SK-N-SH (cell line): ENCODE measurements around the gene ABCC3. TPM values are rescaled to one million over a fixed set of nuclear protein-coding genes. Genes with fewer than 3 reads are reported as not detected.

Experiments used
- CTCF ChIA-PET: fragments of 300-600, 350-600 bp; formaldehyde crosslinking; extraction: SDS; loops from one replicate; lab custom pipeline; 2021; lab: Yijun Ruan, JAX
- POLR2A ChIA-PET: fragments of 350-600 bp; sonication (Branson Sonifier 250); formaldehyde crosslinking; extraction: SDS; loops from one replicate; lab custom pipeline; 2020; ENCODE audit warnings: antibody characterized with exemption, inconsistent platforms; lab: Yijun Ruan, JAX
- DNase-seq: peaks from one replicate; pipeline ENCODE4 v3.0.0; 2012
- H2AFZ ChIP-seq: fragments of 200-600 bp; sonication (generic); 2 replicates; pipeline ENCODE4 v1.8.1; 2016; ENCODE audit warnings: antibody characterized with exemption, mild to moderate bottlenecking, low read depth
- H3F3A ChIP-seq: fragments of 200-600 bp; sonication (generic); replicated peaks from 2 replicates; pipeline ENCODE3; 2016; ENCODE audit warnings: antibody characterized with exemption, mild to moderate bottlenecking; ENCODE audit not compliant: insufficient read depth
- H3K27ac ChIP-seq, 2 experiments: fragments of 200-500 bp in 1 of 2; fragments of 200-600 bp in 1 of 2; sonication (Bioruptor generic) in 1 of 2; sonication (generic), shearing (Covaris generic) in 1 of 2; 2 replicates each; pipeline versions ENCODE4 v1.5.1 to v1.6.1; 2014 to 2016; ENCODE audit warnings: low read depth in 2 of 2, inconsistent platforms in 1 of 2, low read length in 1 of 2, mild to moderate bottlenecking in 1 of 2, mixed read lengths in 1 of 2
- H3K27me3 ChIP-seq: fragments of 200-600 bp; sonication (generic), shearing (Covaris generic); 2 replicates; pipeline ENCODE4 v1.6.1; 2016; ENCODE audit warnings: mixed run types; ENCODE audit not compliant: insufficient read depth
- H3K36me3 ChIP-seq, 2 experiments: fragments of 200-500 bp in 1 of 2; fragments of 200-600 bp in 1 of 2; sonication (Bioruptor generic) in 1 of 2; sonication (generic) in 1 of 2; replicated peaks in 1 of 2; 2 replicates each; pipeline versions ENCODE3 to v1.5.1; 2014 to 2016; ENCODE audit warnings: low read length in 1 of 2, mild to moderate bottlenecking in 1 of 2; ENCODE audit not compliant: insufficient read depth in 2 of 2, control insufficient read depth in 1 of 2
- H3K4me1 ChIP-seq, 2 experiments: fragments of 200-500 bp in 1 of 2; fragments of 200-600 bp in 1 of 2; sonication (Bioruptor generic) in 1 of 2; sonication (generic), shearing (Covaris generic) in 1 of 2; 2 replicates each; pipeline versions ENCODE4 v1.5.1 to v1.6.1; 2014 to 2016; ENCODE audit warnings: low read depth in 1 of 2, low read length in 1 of 2, mixed run types in 1 of 2; ENCODE audit not compliant: insufficient read depth in 2 of 2, control insufficient read depth in 1 of 2
- H3K4me2 ChIP-seq: fragments of 200-600 bp; sonication (generic), shearing (Covaris generic); 2 replicates; pipeline ENCODE4 v1.6.1; 2017; ENCODE audit warnings: mixed run types
- H3K4me3 ChIP-seq, 2 experiments: fragments of 200-500 bp in 1 of 2; fragments of 200-600 bp in 1 of 2; sonication (Bioruptor generic) in 1 of 2; sonication (generic), shearing (Covaris generic) in 1 of 2; 2 replicates each; pipeline versions ENCODE4 v1.5.1 to v1.8.1; 2014 to 2016; ENCODE audit warnings: low read depth in 2 of 2, inconsistent platforms in 1 of 2, low read length in 1 of 2, mild to moderate bottlenecking in 1 of 2, mixed read lengths in 1 of 2, moderate library complexity in 1 of 2
- H3K79me2 ChIP-seq: fragments of 200-600 bp; sonication (generic); 2 replicates; pipeline ENCODE4 v1.8.1; 2017; ENCODE audit warnings: mild to moderate bottlenecking; ENCODE audit not compliant: insufficient read depth
- H3K9ac ChIP-seq: fragments of 200-600 bp; sonication (generic); 2 replicates; pipeline ENCODE4 v1.6.1; 2017; ENCODE audit warnings: mixed run types
- H3K9me2 ChIP-seq: fragments of 200-600 bp; sonication (generic); 2 replicates; pipeline ENCODE4 v1.6.1; 2017; ENCODE audit warnings: mixed run types
- H3K9me3 ChIP-seq: fragments of 200-600 bp; sonication (generic); 2 replicates; pipeline ENCODE4 v1.6.1; 2017; ENCODE audit warnings: mixed run types, mild to moderate bottlenecking, moderate library complexity
- H4K20me1 ChIP-seq: fragments of 200-600 bp; sonication (generic); 2 replicates; pipeline ENCODE4 v1.6.1; 2017; ENCODE audit warnings: mild to moderate bottlenecking, mixed run types; ENCODE audit not compliant: insufficient read depth
- CHD2 ChIP-seq: fragments of 150-350 bp; IDR thresholded peaks from 2 replicates; pipeline ENCODE4 v1.6.1; 2018; ENCODE audit warnings: low read length; ENCODE audit not compliant: partially characterized antibody
- FOXM1 ChIP-seq: IDR thresholded peaks from 2 replicates; pipeline ENCODE4 v1.4.0; 2012; ENCODE audit warnings: low read depth, mild to moderate bottlenecking
- GATA2 ChIP-seq: sonication (generic); formaldehyde crosslinking; IDR thresholded peaks from 2 replicates; pipeline ENCODE4 v1.5.0; 2020; ENCODE audit warnings: mild to moderate bottlenecking, missing genetic modification reagents
- JUND ChIP-seq: IDR thresholded peaks from 2 replicates; pipeline ENCODE4 v1.4.0; 2012
- MEF2A ChIP-seq: IDR thresholded peaks from 2 replicates; pipeline ENCODE4 v1.4.0; 2012; ENCODE audit warnings: low read depth, borderline replicate concordance
- MXI1 ChIP-seq: IDR thresholded peaks from 2 replicates; pipeline ENCODE4 v1.6.1; 2012; ENCODE audit warnings: mild to moderate bottlenecking, low read depth, low read length, improper control_type of control experiment
- NRF1 ChIP-seq: IDR thresholded peaks from 2 replicates; pipeline ENCODE4 v1.6.1; 2012; ENCODE audit warnings: low read depth, mild to moderate bottlenecking, low read length
- RFX5 ChIP-seq: IDR thresholded peaks from 2 replicates; pipeline ENCODE4 v1.6.1; 2012; ENCODE audit warnings: mild to moderate bottlenecking, improper control_type of control experiment, low read length
- SIN3A ChIP-seq: IDR thresholded peaks from 2 replicates; pipeline ENCODE4 v1.6.1; 2012; ENCODE audit warnings: low read depth, mild to moderate bottlenecking, low read length, moderate library complexity, borderline replicate concordance
- WGBS: methylation state at CpG from one replicate; pipeline ENCODE4 v1.1.6; 2017; ENCODE audit warnings: low lambda C conversion rate; 5-methylcytosine and 5-hydroxymethylcytosine counted together
- polyA plus RNA-seq, 3 experiments: library from polyadenylated mRNA; depleted of rRNA; stranded (reverse); fragments of >200 nt; gene quantifications; 2 replicates each; pipeline ENCODE4 v1.2.3, GENCODE V29; 2012
- TF ChIP-seq, protein P1 (sequence below): IDR thresholded peaks from 2 replicates; pipeline ENCODE4 v1.6.1; 2012; ENCODE audit warnings: mild to moderate bottlenecking, low read depth, low read length, moderate library complexity

The ABCC3 gene
- polyA plus RNA-seq, 1 of the 3 experiments (the other 2 are of a cell fraction): 185 TPM

DNA sequence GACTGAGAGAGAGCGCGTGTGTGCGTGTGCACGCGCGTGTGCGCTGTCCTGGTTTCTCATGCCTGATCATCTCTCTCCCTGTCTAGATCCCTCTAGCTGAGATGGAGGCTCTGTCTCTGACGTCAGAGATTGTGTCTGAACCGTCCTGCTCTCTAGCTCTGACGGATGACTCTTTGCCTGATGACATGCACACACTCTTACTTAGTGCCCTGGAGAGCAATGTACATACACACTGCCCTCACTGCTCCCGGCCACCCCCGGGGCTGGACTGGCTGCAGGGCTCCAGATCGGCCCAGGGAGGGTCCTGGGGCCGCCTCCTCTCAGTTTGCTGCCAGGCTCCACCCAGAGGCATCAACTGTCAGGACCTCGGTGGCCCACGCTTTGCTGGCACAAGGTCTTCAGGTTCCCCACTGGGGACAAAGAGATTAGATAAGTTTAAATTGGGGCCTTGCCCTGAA lies 13.1 kb upstream of the ABCC3 start:
- Histone ChIP-seq H3K27me3 (no peaks in the 10 kb centered on the region), H3K9me3 (no peaks in the 10 kb centered on the region), H3K27ac (no peak overlapping the region), H3K36me3 (no peaks in the 10 kb centered on the region), H3K79me2 (no peaks in the 10 kb centered on the region), H3K4me3 (no peak overlapping the region), H3K4me2 (no peak overlapping the region), H4K20me1 (no peaks in the 10 kb centered on the region), H3K9me2 (no peaks in the 10 kb centered on the region), H2AFZ (no peak overlapping the region), H3K4me1 (peaks cover 6 to 32% of the 10 kb centered on the region in 2 experiments; a peak in 3 of 4 replicates), H3K9ac (no peak overlapping the region), H3F3A (no peaks in the 10 kb centered on the region)
- no peak for TF ChIP-seq NRF1
- 0 out of 2 replicates have a peak, but pooled peaks have one; percentile 10 for TF ChIP-seq GATA2 (CRISPR knock-in tag)
- POLR2A ChIA-PET: no interaction called here
- CTCF ChIA-PET: interaction anchor here (1.6 to 21.7 kb wide), 8 partner anchors 9 to 104 kb away, joined by 4 to 1212 read pairs (median 202); partner anchors contain the start of genes ABCC3, CACNA1G and SPATA20
- WGBS: 82% methylated on average over 13 of the region's 16 CpGs
- peak; percentile 73 for DNase-seq

DNA sequence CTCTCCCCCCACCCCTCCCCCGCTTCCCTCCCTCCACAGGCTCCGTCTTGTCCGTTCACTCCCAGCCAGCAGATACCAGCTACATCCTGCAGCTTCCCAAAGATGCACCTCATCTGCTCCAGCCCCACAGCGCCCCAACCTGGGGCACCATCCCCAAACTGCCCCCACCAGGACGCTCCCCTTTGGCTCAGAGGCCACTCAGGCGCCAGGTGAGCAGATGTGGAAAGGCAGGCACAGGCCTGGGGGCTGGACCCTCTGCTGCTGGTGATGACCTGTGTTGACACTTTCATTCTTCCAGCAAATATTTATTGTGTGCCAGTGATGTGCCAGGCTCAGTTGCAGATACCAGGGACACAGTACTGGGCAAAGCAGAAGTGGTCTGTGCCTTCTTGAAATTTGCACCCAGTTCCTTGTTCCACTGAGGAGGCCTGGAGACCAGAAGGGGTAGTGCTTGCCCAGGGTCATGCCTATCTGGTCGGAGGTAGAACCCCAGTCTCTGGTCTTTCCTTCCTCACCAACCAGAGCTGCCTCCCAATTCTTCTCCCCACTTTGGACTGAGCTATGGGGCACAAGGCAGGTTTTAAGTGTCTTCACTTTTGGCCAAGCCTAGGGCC lies 10.3 kb upstream of the ABCC3 start:
- Histone ChIP-seq H3K4me1 (peaks cover 0 to 47% of the 10 kb centered on the region in 2 experiments), H3F3A (peaks cover 3% of the 10 kb centered on the region), H3K9me2 (no peaks in the 10 kb centered on the region), H3K36me3 (no peaks in the 10 kb centered on the region), H2AFZ (no peak overlapping the region), H3K9me3 (no peaks in the 10 kb centered on the region), H3K9ac (no peak overlapping the region), H3K4me3 (no peak overlapping the region), H3K27ac (no peak overlapping the region), H3K27me3 (no peaks in the 10 kb centered on the region), H3K4me2 (no peak overlapping the region), H3K79me2 (no peaks in the 10 kb centered on the region), H4K20me1 (no peaks in the 10 kb centered on the region)
- ChIA-PET POLR2A (interaction anchor here (0.7 to 2.2 kb wide), 2 partner anchors 22 to 74 kb away, joined by 4 to 21 read pairs; no protein-coding TSS in a partner anchor), CTCF (interaction anchor here (2.0 to 21.7 kb wide), 10 partner anchors 14 to 146 kb away, joined by 4 to 1212 read pairs (median 178); partner anchors contain the start of genes ABCC3, CACNA1G and SPATA20)
- TF ChIP-seq MXI1: no peak
- no peak for TF ChIP-seq SIN3A
- no peak for TF ChIP-seq FOXM1
- TF ChIP-seq RFX5: no peak
- TF ChIP-seq MEF2A: no peak
- TF ChIP-seq, protein P1, sequence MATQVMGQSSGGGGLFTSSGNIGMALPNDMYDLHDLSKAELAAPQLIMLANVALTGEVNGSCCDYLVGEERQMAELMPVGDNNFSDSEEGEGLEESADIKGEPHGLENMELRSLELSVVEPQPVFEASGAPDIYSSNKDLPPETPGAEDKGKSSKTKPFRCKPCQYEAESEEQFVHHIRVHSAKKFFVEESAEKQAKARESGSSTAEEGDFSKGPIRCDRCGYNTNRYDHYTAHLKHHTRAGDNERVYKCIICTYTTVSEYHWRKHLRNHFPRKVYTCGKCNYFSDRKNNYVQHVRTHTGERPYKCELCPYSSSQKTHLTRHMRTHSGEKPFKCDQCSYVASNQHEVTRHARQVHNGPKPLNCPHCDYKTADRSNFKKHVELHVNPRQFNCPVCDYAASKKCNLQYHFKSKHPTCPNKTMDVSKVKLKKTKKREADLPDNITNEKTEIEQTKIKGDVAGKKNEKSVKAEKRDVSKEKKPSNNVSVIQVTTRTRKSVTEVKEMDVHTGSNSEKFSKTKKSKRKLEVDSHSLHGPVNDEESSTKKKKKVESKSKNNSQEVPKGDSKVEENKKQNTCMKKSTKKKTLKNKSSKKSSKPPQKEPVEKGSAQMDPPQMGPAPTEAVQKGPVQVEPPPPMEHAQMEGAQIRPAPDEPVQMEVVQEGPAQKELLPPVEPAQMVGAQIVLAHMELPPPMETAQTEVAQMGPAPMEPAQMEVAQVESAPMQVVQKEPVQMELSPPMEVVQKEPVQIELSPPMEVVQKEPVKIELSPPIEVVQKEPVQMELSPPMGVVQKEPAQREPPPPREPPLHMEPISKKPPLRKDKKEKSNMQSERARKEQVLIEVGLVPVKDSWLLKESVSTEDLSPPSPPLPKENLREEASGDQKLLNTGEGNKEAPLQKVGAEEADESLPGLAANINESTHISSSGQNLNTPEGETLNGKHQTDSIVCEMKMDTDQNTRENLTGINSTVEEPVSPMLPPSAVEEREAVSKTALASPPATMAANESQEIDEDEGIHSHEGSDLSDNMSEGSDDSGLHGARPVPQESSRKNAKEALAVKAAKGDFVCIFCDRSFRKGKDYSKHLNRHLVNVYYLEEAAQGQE: no peak
- TF ChIP-seq JUND: no peak
- no peak for TF ChIP-seq CHD2
- DNase-seq: no peak
- 78% methylated on average over 7 of the region's 7 CpGs for WGBS
